Omental fat pad (tissue), 4 donors: ENCODE data around the gene DOK5. TPM values are rescaled to one million over a fixed set of nuclear protein-coding genes. Genes with fewer than 3 reads are reported as not detected.

ENCODE experiments used
- ATAC-seq: fragments of 150-250 bp; one replicate; pipeline ENCODE4 v1.9.1; 2016; ENCODE audit warnings: mild to moderate bottlenecking, moderate library complexity; ENCODE audit not compliant: low FRiP score
- DNase-seq: peaks from one replicate; pipeline ENCODE4 v3.0.0-alpha.2; 2019; ENCODE audit warnings: low spot score
- total RNA-seq, 4 donors: library from RNA; depleted of rRNA; stranded (reverse); fragments of >200 nt; gene quantifications; one replicate each; pipeline ENCODE4 v1.1.0, GENCODE V29; 2016
- TF ChIP-seq, protein P1 (sequence below), 3 donors: fragments of 450-650 bp; IDR thresholded peaks; one replicate each; pipeline ENCODE4 v1.5.1; 2016 to 2017; ENCODE audit warnings: antibody characterized with exemption in 3 of 3, mild to moderate bottlenecking in 3 of 3, moderate library complexity in 2 of 3

The DOK5 gene
- total RNA-seq, 4 donors from 2014 or later = 1.9 to 10.2 (median 2.1) TPM

- no peak for ATAC-seq
- peak; percentile 83 for DNase-seq
- TF ChIP-seq, protein P1, sequence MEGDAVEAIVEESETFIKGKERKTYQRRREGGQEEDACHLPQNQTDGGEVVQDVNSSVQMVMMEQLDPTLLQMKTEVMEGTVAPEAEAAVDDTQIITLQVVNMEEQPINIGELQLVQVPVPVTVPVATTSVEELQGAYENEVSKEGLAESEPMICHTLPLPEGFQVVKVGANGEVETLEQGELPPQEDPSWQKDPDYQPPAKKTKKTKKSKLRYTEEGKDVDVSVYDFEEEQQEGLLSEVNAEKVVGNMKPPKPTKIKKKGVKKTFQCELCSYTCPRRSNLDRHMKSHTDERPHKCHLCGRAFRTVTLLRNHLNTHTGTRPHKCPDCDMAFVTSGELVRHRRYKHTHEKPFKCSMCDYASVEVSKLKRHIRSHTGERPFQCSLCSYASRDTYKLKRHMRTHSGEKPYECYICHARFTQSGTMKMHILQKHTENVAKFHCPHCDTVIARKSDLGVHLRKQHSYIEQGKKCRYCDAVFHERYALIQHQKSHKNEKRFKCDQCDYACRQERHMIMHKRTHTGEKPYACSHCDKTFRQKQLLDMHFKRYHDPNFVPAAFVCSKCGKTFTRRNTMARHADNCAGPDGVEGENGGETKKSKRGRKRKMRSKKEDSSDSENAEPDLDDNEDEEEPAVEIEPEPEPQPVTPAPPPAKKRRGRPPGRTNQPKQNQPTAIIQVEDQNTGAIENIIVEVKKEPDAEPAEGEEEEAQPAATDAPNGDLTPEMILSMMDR (IDR thresholded peaks at IDR 0.05) = no peak
Measured at GRCh38 chr20:54649511-54649962, 174.1 kb downstream of the DOK5 start.

GRCh38 chr20:54650052-54650719 is 174.8 kb downstream of the DOK5 start:
- ATAC-seq (no peak), DNase-seq (no peak)

GRCh38 chr20:54651252-54651651 is 175.9 kb downstream of the DOK5 start:
- DNase-seq (no peak), ATAC-seq (no peak)
- TF ChIP-seq, protein P1 (IDR thresholded peaks at IDR 0.05) = no peak

More at GRCh38 chr20:54650052-54650719, 174.8 kb downstream of the DOK5 start:
- TF ChIP-seq, protein P1 (IDR thresholded peaks at IDR 0.05) = no peak

DNA sequence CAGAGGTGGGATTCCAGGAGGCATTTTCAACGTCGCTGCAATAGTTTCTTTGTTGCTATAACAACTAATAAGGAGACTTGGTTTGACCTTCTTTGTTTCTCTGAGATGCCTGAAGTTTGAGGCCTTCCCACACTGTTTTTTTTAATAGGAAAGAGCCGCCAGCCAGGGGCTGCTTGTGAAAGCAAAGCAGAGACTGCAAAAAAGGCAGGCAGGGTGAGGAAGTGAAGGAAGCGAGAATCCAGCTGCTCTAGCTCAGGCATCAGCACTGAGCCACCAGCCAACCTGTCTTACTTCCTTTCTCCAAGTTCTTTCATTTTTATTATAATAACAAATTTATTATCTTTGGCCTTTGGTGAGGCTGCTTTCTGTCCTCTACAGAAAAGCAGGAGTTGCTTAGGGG is 179.1 kb downstream of the DOK5 start:
- no peak for ATAC-seq
- no peak for DNase-seq
- TF ChIP-seq, protein P1 (IDR thresholded peaks at IDR 0.05) = no peak

GRCh38 chr20:54657268-54657826 is 182.0 kb downstream of the DOK5 start:
- DNase-seq = no peak
- no peak for ATAC-seq
- TF ChIP-seq, protein P1 (IDR thresholded peaks at IDR 0.05) = no peak

- no peak for DNase-seq
- TF ChIP-seq, protein P1 (IDR thresholded peaks at IDR 0.05) = no peak
- ATAC-seq = no peak
Measured at GRCh38 chr20:54658525-54658924, 183.1 kb downstream of the DOK5 start.

DNA sequence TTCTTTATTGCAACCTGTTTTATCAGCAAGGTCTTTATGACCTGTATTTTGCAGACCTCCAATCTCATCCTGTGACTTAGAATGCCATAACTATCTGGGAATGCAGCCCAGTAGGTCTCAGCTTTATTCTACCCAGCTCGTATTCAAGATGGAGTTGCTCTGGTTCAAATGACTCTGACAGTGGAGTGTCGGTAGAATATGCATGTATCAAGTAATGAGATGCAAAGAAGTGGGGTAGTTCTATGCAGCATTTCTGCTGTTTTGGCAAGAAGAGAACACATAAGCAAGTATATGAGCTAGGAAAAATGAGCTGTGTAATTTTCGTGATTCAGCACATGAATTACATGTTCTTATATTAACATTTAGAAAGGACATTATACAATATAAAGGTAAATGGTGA is 185.9 kb downstream of the DOK5 start:
- ATAC-seq (no peak), DNase-seq (no peak)
- TF ChIP-seq, protein P1 (IDR thresholded peaks at IDR 0.05) = no peak
